WTC11 (cell line): ENCODE measurements around the gene ID3. TPM values are rescaled to one million over a fixed set of nuclear protein-coding genes. Genes with fewer than 3 reads are reported as not detected.
A peak's percentile ranks its signal among the peaks of the same experiment; 100 is the strongest.

ENCODE experiments used
- ATAC-seq: fragments of 200-7000 bp; cut with Tn5 transposase; 2 replicates; pipeline ENCODE4 v1.10.0; 2021; ENCODE audit warnings: mild to moderate bottlenecking, moderate library complexity
- CTCF ChIA-PET: fragments of 300-600 bp; sonication (Branson Sonifier 250); formaldehyde crosslinking; loops from one replicate; lab custom pipeline; 2021; ENCODE audit warnings: antibody characterized with exemption; lab: Charles Lee
- POLR2A ChIA-PET: fragments of 350-600 bp; sonication (Branson Sonifier 250); formaldehyde crosslinking; loops from one replicate; lab custom pipeline; 2021; ENCODE audit warnings: antibody characterized with exemption; lab: Charles Lee
- DNase-seq: peaks from one replicate; pipeline ENCODE4 v3.0.0; 2021; ENCODE audit warnings: low spot score
- H3K27ac Mint-ChIP-seq: 2 replicates; pipeline ENCODE4 v1.8.0; 2021; ENCODE audit warnings: mixed read lengths
- H3K27me3 Mint-ChIP-seq: 2 replicates; pipeline ENCODE4 v1.8.0; 2021; ENCODE audit warnings: low read depth, mild to moderate bottlenecking, moderate library complexity, mixed read lengths
- H3K36me3 Mint-ChIP-seq: 2 replicates; pipeline ENCODE4 v1.8.0; 2021; ENCODE audit warnings: mixed read lengths
- H3K4me1 Mint-ChIP-seq: 2 replicates; pipeline ENCODE4 v1.8.0; 2022; ENCODE audit warnings: mixed read lengths
- H3K4me3 Mint-ChIP-seq: 2 replicates; pipeline ENCODE4 v1.8.0; 2021; ENCODE audit warnings: mild to moderate bottlenecking, moderate library complexity, mixed read lengths
- H3K9me3 Mint-ChIP-seq: 2 replicates; pipeline ENCODE4 v1.8.0; 2021; ENCODE audit warnings: mixed read lengths
- CREB1 ChIP-seq: sonication (generic); formaldehyde crosslinking; IDR thresholded peaks from 2 replicates; pipeline ENCODE4 v1.8.0; 2023; ENCODE audit warnings: mild to moderate bottlenecking, missing genetic modification reagents
- CREM ChIP-seq: sonication (generic); formaldehyde crosslinking; IDR thresholded peaks from 2 replicates; pipeline ENCODE4 v1.8.1; 2022; ENCODE audit warnings: mild to moderate bottlenecking, missing genetic modification reagents, moderate library complexity
- ESRRA ChIP-seq: sonication (generic); formaldehyde crosslinking; IDR thresholded peaks from 2 replicates; pipeline ENCODE4 v1.8.1; 2022; ENCODE audit warnings: mild to moderate bottlenecking, missing genetic modification reagents, borderline replicate concordance
- ETV6 ChIP-seq: sonication (generic); formaldehyde crosslinking; IDR thresholded peaks from 2 replicates; pipeline ENCODE4 v1.8.1; 2022; ENCODE audit warnings: mild to moderate bottlenecking, missing genetic modification reagents
- FOXK1 ChIP-seq: sonication (generic); formaldehyde crosslinking; IDR thresholded peaks from 2 replicates; pipeline ENCODE4 v1.8.0; 2022; ENCODE audit warnings: mild to moderate bottlenecking, moderate library complexity, missing genetic modification reagents
- GRHL2 ChIP-seq: fragments of 250-450 bp; sonication (Bioruptor Pico); IDR thresholded peaks from 2 replicates; pipeline ENCODE4 v1.8.0; 2022; ENCODE audit warnings: mild to moderate bottlenecking, moderate library complexity; ENCODE audit not compliant: insufficient replicate concordance, severe bottlenecking
- MXD4 ChIP-seq: fragments of 250-450 bp; sonication (Bioruptor Pico); IDR thresholded peaks from 2 replicates; pipeline ENCODE4 v1.8.0; 2021; ENCODE audit warnings: mild to moderate bottlenecking, moderate library complexity, borderline replicate concordance
- MYBL2 ChIP-seq: sonication (generic); formaldehyde crosslinking; IDR thresholded peaks from 2 replicates; pipeline ENCODE4 v1.8.1; 2023; ENCODE audit warnings: mild to moderate bottlenecking, moderate library complexity, missing genetic modification reagents
- NFE2L1 ChIP-seq: sonication (generic); formaldehyde crosslinking; IDR thresholded peaks from 2 replicates; pipeline ENCODE4 v1.8.1; 2023; ENCODE audit warnings: missing genetic modification reagents
- PRRX2 ChIP-seq: fragments of 250-450 bp; sonication (Bioruptor Pico); IDR thresholded peaks from 2 replicates; pipeline ENCODE4 v1.8.0; 2021; ENCODE audit warnings: mild to moderate bottlenecking
- SMAD4 ChIP-seq: sonication (generic); formaldehyde crosslinking; IDR thresholded peaks from 2 replicates; pipeline ENCODE4 v1.8.0; 2022; ENCODE audit warnings: mild to moderate bottlenecking, missing genetic modification reagents
- TCF7 ChIP-seq: sonication (generic); formaldehyde crosslinking; IDR thresholded peaks from 2 replicates; pipeline ENCODE4 v1.8.0; 2022; ENCODE audit warnings: mild to moderate bottlenecking, low read depth, missing genetic modification reagents, moderate library complexity
- TP53 ChIP-seq: sonication (generic); formaldehyde crosslinking; IDR thresholded peaks from 2 replicates; pipeline ENCODE4 v1.8.1; 2023; ENCODE audit warnings: mild to moderate bottlenecking, missing genetic modification reagents
- ZBTB21 ChIP-seq: sonication (generic); formaldehyde crosslinking; IDR thresholded peaks from 2 replicates; pipeline ENCODE4 v1.8.1; 2023; ENCODE audit warnings: mild to moderate bottlenecking, missing genetic modification reagents, borderline replicate concordance
- ZNF138 ChIP-seq: sonication (generic); formaldehyde crosslinking; conservative IDR thresholded peaks from 2 replicates; pipeline ENCODE4 v1.8.1; 2022; ENCODE audit warnings: mild to moderate bottlenecking, moderate library complexity, missing genetic modification reagents
- ZNF317 ChIP-seq: sonication (generic); formaldehyde crosslinking; IDR thresholded peaks from 2 replicates; pipeline ENCODE4 v1.8.1; 2023; ENCODE audit warnings: low read depth, mild to moderate bottlenecking, moderate library complexity, missing genetic modification reagents, borderline replicate concordance
- total RNA-seq: library from RNA; stranded (reverse); gene quantifications from 3 replicates; pipeline ENCODE4 v1.2.3, GENCODE V29; 2021
- TF ChIP-seq, protein P1 (sequence below): sonication (generic); formaldehyde crosslinking; IDR thresholded peaks from 2 replicates; pipeline ENCODE4 v1.8.1; 2022; ENCODE audit warnings: low read depth, mild to moderate bottlenecking, moderate library complexity, missing genetic modification reagents, borderline replicate concordance
- TF ChIP-seq, protein P2 (sequence below): fragments of 250-450 bp; sonication (Bioruptor Pico); IDR thresholded peaks from 2 replicates; pipeline ENCODE4 v1.8.0; 2021; ENCODE audit warnings: mild to moderate bottlenecking
- TF ChIP-seq, protein P3 (sequence below): sonication (generic); formaldehyde crosslinking; IDR thresholded peaks from 2 replicates; pipeline ENCODE4 v1.8.0; 2023; ENCODE audit warnings: missing genetic modification reagents, mild to moderate bottlenecking, borderline replicate concordance
- TF ChIP-seq, protein P4 (sequence below): sonication (generic); formaldehyde crosslinking; IDR thresholded peaks from 2 replicates; pipeline ENCODE4 v1.8.0; 2022; ENCODE audit warnings: mild to moderate bottlenecking, missing genetic modification reagents
- TF ChIP-seq, protein P5 (sequence below): sonication (generic); formaldehyde crosslinking; IDR thresholded peaks from 2 replicates; pipeline ENCODE4 v1.8.1; 2023; ENCODE audit warnings: mild to moderate bottlenecking, moderate library complexity, missing genetic modification reagents
- TF ChIP-seq, protein P6 (sequence below): sonication (generic); formaldehyde crosslinking; IDR thresholded peaks from 2 replicates; pipeline ENCODE4 v1.8.0; 2022; ENCODE audit warnings: mild to moderate bottlenecking, missing genetic modification reagents

ID3 gene
- total RNA-seq, 1 experiment from 2014 or later = 168 TPM

DNA sequence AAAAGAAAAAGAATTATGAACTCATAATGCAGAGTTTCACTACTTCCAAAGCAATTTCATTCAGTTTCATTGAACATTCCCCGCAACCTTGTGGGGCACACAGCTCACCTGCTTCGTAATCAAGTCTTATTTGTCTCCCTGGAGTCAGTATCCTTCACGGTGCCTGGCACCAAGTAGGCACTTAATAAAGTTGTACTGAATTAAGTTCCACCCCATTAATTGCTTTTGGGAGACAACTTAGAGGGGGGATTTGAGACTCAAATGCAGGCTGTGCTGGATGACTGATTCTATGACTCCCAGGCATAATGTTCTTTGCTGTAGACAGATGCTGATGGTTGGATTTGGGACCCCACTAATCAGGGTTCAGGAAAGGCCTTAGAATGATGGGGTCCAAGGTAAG, 6.5 kb upstream of the ID3 start:
- Mint-ChIP-seq H3K36me3 (no peaks in the 10 kb centered on the region), H3K27ac (peak overlapping the region; percentile 86), H3K9me3 (no peaks in the 10 kb centered on the region), H3K4me1 (peaks cover 80% of the 10 kb centered on the region), H3K27me3 (peaks cover 2% of the 10 kb centered on the region; the same call in 1 of the 2 replicates), H3K4me3 (no peak overlapping the region)
- TF ChIP-seq, protein P1, sequence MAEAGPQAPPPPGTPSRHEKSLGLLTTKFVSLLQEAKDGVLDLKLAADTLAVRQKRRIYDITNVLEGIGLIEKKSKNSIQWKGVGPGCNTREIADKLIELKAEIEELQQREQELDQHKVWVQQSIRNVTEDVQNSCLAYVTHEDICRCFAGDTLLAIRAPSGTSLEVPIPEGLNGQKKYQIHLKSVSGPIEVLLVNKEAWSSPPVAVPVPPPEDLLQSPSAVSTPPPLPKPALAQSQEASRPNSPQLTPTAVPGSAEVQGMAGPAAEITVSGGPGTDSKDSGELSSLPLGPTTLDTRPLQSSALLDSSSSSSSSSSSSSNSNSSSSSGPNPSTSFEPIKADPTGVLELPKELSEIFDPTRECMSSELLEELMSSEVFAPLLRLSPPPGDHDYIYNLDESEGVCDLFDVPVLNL (CRISPR knock-in tag) = no peak
- TF ChIP-seq CREB1 (CRISPR knock-in tag) (no peak), GRHL2 (no peak), ETV6 (CRISPR knock-in tag) (no peak), PRRX2 (CRISPR knock-in tag) (no peak), CREM (CRISPR knock-in tag) (no peak), TP53 (no peak), ZNF138 (CRISPR knock-in tag) (no peak), MYBL2 (CRISPR knock-in tag) (no peak), ZBTB21 (CRISPR knock-in tag) (no peak), FOXK1 (CRISPR knock-in tag) (no peak), NFE2L1 (CRISPR knock-in tag) (no peak)
- TF ChIP-seq, protein P2, sequence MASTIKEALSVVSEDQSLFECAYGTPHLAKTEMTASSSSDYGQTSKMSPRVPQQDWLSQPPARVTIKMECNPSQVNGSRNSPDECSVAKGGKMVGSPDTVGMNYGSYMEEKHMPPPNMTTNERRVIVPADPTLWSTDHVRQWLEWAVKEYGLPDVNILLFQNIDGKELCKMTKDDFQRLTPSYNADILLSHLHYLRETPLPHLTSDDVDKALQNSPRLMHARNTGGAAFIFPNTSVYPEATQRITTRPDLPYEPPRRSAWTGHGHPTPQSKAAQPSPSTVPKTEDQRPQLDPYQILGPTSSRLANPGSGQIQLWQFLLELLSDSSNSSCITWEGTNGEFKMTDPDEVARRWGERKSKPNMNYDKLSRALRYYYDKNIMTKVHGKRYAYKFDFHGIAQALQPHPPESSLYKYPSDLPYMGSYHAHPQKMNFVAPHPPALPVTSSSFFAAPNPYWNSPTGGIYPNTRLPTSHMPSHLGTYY (CRISPR knock-in tag) = no peak
- TF ChIP-seq, protein P3, sequence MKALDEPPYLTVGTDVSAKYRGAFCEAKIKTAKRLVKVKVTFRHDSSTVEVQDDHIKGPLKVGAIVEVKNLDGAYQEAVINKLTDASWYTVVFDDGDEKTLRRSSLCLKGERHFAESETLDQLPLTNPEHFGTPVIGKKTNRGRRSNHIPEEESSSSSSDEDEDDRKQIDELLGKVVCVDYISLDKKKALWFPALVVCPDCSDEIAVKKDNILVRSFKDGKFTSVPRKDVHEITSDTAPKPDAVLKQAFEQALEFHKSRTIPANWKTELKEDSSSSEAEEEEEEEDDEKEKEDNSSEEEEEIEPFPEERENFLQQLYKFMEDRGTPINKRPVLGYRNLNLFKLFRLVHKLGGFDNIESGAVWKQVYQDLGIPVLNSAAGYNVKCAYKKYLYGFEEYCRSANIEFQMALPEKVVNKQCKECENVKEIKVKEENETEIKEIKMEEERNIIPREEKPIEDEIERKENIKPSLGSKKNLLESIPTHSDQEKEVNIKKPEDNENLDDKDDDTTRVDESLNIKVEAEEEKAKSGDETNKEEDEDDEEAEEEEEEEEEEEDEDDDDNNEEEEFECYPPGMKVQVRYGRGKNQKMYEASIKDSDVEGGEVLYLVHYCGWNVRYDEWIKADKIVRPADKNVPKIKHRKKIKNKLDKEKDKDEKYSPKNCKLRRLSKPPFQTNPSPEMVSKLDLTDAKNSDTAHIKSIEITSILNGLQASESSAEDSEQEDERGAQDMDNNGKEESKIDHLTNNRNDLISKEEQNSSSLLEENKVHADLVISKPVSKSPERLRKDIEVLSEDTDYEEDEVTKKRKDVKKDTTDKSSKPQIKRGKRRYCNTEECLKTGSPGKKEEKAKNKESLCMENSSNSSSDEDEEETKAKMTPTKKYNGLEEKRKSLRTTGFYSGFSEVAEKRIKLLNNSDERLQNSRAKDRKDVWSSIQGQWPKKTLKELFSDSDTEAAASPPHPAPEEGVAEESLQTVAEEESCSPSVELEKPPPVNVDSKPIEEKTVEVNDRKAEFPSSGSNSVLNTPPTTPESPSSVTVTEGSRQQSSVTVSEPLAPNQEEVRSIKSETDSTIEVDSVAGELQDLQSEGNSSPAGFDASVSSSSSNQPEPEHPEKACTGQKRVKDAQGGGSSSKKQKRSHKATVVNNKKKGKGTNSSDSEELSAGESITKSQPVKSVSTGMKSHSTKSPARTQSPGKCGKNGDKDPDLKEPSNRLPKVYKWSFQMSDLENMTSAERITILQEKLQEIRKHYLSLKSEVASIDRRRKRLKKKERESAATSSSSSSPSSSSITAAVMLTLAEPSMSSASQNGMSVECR (CRISPR knock-in tag) = no peak
- TF ChIP-seq, protein P4, sequence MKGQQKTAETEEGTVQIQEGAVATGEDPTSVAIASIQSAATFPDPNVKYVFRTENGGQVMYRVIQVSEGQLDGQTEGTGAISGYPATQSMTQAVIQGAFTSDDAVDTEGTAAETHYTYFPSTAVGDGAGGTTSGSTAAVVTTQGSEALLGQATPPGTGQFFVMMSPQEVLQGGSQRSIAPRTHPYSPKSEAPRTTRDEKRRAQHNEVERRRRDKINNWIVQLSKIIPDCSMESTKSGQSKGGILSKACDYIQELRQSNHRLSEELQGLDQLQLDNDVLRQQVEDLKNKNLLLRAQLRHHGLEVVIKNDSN = no peak
- DNase-seq = no peak
- ATAC-seq = no peak
- ChIA-PET CTCF (interaction anchor here (0.6 to 4.9 kb wide), 25 partner anchors 8 to 221 kb away, joined by 3 to 51 read pairs (median 4); partner anchors contain the start of genes HNRNPR and RPL11), POLR2A (interaction anchor here (1.9 kb wide), 1 partner anchor 10 kb away, joined by 9 read pairs; no protein-coding TSS in a partner anchor)

DNA sequence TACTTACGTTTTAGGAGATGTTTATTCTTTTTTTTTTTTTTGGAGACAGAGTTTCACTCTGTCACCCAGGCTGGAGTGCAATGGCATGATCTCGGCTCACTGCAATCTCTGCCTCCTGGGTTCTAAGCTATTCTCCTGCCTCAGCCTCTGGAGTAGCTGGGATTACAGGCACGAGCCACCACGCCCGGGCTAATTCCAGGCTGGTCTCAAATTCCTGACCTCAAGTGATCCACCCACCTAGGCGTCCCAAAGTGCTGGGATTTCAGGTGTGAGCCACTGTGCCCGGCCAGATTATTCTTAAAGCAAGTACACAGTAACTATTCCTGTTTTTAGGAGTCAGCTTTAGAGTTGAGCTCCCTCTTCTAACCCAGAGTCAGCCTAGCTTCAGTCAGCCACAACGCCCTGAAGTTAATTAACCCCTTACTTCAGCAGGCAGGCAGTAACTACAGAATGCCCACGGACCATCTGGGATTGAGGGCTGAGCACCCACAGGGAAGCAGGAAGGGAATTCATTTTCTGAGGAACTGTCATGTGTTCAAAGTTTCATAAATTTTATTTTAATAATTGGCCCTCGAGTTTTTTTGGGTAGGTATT, 5.3 kb upstream of the ID3 start:
- DNase-seq = no peak
- peaks cover 84% of the 10 kb centered on the region for H3K4me1 Mint-ChIP-seq
- no peaks in the 10 kb centered on the region for H3K36me3 Mint-ChIP-seq
- TF ChIP-seq, protein P5, sequence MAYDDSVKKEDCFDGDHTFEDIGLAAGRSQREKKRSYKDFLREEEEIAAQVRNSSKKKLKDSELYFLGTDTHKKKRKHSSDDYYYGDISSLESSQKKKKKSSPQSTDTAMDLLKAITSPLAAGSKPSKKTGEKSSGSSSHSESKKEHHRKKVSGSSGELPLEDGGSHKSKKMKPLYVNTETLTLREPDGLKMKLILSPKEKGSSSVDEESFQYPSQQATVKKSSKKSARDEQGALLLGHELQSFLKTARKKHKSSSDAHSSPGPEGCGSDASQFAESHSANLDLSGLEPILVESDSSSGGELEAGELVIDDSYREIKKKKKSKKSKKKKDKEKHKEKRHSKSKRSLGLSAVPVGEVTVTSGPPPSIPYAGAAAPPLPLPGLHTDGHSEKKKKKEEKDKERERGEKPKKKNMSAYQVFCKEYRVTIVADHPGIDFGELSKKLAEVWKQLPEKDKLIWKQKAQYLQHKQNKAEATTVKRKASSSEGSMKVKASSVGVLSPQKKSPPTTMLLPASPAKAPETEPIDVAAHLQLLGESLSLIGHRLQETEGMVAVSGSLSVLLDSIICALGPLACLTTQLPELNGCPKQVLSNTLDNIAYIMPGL (CRISPR knock-in tag) = no peak
- TF ChIP-seq, protein P6, sequence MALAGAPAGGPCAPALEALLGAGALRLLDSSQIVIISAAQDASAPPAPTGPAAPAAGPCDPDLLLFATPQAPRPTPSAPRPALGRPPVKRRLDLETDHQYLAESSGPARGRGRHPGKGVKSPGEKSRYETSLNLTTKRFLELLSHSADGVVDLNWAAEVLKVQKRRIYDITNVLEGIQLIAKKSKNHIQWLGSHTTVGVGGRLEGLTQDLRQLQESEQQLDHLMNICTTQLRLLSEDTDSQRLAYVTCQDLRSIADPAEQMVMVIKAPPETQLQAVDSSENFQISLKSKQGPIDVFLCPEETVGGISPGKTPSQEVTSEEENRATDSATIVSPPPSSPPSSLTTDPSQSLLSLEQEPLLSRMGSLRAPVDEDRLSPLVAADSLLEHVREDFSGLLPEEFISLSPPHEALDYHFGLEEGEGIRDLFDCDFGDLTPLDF (CRISPR knock-in tag) = no peak
- TF ChIP-seq ZNF317 (CRISPR knock-in tag) (no peak), ESRRA (no peak), NFE2L1 (CRISPR knock-in tag) (no peak), TCF7 (no peak), MXD4 (CRISPR knock-in tag) (no peak), SMAD4 (no peak)

More for the DNA sequence above, 5.3 kb upstream of the ID3 start:
- ChIA-PET POLR2A (interaction anchor here (0.7 to 1.9 kb wide), 4 partner anchors 8 to 1864 kb away, joined by 3 to 9 read pairs (median 6); no protein-coding TSS in a partner anchor), CTCF (interaction anchor here (0.6 to 4.9 kb wide), 11 partner anchors 8 to 101 kb away, joined by 3 to 51 read pairs (median 4); no protein-coding TSS in a partner anchor)
- H3K4me3 Mint-ChIP-seq = no peak overlapping the region
- H3K9me3 Mint-ChIP-seq = no peaks in the 10 kb centered on the region
- peak overlapping the region; percentile 69 for H3K27ac Mint-ChIP-seq
- H3K27me3 Mint-ChIP-seq = peaks cover 2% of the 10 kb centered on the region; the same call in 1 of the 2 replicates
- no peak for ATAC-seq
